Smooth muscle cell of the brain vasculature (primary cell): ENCODE results near the gene SND1.
A peak's percentile ranks its signal among the peaks of the same experiment; 100 is the strongest.

ENCODE experiments used
- DNase-seq: peaks from one replicate; pipeline ENCODE4 v3.0.0-alpha.2; 2012; ENCODE audit warnings: low read depth, low spot score

Gene SND1

DNA sequence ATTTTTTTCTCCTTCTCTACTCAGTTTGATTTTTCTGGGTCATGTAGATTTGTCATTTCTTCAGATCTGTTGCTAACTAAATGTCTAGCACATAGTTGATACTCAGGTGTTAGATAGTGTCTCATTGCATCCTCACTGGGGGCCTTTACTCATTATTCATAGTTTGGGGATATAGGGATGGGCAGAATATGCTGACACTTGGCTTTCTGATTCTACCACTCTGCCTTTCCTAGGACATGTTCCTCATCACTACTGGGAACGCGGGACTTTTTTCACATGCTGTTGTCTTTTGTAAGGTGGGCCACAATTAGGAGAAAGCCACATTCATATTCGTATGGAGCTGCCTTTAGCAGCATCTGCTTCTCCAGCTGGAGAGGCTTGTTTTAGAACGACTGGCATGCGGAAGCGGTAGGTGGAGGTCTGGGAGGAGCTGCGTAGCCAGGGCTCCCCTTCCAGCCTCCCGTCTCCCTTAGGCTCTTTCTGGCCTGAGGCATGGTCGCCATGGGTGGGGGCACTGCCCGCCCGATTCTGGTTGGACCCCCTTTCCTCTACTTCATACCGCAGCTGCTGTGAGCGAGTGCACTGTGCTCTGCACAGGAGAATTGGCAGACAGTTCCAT is 78.8 kb downstream of the SND1 start:
- no peak for DNase-seq

DNA sequence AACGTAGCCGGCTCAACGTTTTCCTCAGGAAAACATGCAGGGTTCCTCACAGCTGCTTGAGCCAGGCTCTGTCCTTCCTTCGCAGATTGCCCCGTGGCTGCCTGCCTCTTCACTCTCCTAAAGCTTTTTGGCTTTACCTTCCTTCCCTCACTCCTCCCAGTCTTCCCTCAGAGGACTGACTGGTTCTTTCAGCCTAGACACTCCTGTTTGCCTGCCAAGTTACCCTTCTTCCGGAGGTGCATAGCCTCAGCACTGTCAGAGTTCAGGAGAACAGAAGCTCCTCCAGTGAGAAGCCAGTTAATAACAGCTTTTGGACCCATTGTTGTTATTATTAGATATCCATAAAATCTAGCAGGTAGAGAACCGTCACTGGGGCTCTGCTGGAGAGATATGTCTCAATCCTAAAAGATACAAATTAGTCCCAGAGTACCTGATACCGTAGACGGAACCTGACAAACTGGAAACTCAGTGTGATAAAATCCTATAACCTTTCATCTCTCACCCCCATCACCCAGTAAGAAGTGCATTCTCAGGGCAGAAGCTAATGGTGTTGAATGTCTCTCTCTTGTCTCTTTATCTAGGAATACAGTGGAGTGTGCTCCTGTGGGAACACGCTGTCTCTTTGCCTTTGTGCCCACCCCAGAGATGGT is 79.6 kb downstream of the SND1 start:
- no peak for DNase-seq

DNA sequence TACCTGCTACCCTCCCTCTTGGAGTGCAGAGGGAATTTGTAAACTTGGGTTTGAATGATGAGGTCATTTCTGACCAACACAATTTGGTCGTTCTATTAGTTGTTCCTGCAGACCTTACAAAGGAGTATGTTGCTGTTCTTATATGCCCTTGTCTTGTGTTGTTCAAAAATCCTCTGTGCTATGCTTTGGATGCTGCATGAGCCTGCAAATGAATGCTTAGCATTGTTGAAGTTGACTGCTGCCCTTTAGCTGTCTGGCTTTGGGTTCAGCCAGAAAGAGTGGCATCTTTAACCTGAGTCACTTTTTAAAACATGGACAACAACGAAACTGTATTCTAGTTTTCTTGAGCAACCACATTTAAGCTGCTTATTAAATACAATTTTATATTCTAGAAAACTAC is 80.3 kb downstream of the SND1 start:
- no peak for DNase-seq

DNA sequence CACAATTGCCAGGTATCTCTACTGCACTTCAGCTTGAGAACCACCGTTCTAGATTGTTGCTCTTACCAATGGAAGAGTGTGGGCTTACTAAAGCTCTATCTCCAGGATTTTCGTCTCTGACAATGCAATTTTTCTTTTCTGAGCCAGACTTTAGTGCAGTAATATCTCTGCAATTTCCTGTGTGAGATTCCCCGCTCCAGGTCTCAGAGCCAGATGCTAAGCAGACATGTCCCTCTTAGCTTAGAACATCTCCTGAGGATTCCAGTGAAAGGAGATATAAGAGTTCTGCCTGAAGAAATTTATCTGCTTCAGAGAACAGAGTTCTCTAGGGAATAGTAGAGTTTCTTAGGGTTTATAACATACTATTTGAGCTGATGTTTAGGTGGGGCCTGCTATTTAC is 82.0 kb downstream of the SND1 start:
- no peak for DNase-seq

DNA sequence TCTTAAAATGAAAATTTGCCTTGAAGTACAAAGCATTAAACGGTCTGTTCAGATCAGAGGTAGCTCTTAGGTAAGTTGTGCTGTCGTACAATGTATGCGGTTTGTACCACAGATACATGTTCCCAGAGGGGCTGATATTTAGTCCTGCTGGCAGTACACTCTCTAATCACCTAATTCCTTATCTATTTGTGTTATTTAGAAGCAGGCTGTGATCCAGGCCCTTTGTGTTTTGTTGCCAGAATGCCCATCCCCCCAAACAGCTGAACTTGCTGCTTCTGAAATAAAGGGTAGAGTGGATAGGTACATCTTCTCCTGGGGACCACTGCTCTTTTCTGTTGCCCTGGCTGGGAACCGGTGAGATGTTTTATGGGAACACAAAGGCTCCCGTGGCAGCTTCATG is 84.5 kb downstream of the SND1 start:
- no peak for DNase-seq

DNA sequence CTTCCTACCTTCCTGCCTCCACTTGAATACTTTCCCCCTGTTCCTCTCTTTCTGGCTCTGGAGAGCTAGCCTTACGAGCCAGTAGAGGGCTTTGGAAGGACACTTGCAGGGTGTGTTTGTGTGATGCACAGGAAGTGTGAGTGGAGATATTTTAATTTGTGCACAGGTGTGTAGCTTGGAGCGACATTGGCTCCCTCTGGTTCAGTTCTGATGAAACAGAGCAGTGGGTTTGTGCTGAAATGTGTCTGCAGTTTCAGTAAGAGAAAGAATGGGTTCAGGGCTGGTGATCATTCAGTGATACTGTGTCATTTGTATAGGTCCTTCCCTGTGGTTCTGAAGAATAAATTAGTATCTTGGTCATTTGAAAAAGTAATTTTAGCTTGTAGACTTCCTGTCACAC is 86.9 kb downstream of the SND1 start:
- no peak for DNase-seq

DNA sequence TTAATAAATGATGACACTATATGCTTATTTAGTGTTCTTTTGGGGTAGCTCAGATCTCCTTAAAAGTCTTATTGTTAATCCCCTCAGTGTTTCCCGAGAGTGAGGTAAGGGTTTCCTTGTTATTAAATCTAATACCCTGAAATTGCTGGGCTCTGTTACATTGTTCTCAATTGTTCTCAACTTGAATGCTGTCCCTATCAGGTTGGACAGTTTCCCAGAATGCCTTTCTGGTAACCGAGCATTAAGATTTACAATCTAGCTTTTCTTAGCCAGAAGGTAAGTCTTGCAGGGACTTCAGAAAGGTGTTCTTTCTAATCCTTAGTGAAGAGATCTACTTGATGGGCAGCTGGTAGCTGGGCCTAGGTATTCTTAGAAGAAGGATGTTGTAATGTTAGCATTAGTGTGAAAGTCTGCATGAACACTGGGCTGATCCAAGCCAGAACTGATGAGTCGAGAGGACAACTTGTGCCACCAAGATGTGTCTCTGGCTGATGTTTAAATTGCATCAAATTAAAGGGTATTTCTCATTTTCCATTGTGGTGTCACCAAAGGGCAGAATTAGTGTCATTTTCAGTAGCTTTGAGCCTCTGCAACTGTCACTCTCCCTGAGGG is 89.9 kb downstream of the SND1 start:
- no peak for DNase-seq

DNA sequence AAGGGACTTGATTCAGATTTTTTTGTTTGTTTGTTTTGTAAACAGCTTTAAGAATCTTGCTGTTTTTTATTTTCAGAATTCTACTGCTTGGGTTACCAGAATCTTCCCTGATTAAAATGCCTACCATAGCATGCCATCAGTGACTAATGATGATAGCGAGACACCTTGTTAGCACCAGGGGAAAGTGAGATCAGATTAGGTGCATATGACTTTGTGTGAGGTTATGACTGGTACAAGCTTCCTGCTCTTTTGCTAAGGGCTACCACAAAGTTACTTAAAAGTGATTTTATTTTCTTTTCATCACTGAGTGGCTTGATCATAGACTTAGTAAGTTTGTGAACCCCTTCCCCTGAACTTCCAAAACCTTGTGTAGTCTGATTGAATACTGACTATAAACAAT is 93.5 kb downstream of the SND1 start:
- no peak for DNase-seq

DNA sequence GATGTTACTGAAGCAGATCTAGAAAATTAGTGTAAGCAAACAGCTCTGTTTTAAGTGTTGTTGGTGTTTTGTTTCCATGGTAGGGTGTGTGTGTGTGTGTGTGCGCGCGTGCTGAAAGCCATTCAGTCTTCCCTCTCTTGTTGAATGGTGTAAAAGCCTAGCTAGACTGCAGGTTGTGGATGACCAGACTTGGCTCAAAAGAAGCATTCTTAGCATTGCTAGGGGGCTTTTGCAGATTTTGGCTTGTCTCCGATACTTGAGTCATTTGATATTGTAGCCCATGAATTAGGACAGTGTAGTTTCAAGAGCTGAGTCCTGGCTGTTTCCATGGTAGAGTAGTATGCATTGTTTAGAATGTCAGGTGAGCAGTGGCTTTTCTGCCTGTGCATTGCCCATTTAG is 99.1 kb downstream of the SND1 start:
- DNase-seq: no peak

DNA sequence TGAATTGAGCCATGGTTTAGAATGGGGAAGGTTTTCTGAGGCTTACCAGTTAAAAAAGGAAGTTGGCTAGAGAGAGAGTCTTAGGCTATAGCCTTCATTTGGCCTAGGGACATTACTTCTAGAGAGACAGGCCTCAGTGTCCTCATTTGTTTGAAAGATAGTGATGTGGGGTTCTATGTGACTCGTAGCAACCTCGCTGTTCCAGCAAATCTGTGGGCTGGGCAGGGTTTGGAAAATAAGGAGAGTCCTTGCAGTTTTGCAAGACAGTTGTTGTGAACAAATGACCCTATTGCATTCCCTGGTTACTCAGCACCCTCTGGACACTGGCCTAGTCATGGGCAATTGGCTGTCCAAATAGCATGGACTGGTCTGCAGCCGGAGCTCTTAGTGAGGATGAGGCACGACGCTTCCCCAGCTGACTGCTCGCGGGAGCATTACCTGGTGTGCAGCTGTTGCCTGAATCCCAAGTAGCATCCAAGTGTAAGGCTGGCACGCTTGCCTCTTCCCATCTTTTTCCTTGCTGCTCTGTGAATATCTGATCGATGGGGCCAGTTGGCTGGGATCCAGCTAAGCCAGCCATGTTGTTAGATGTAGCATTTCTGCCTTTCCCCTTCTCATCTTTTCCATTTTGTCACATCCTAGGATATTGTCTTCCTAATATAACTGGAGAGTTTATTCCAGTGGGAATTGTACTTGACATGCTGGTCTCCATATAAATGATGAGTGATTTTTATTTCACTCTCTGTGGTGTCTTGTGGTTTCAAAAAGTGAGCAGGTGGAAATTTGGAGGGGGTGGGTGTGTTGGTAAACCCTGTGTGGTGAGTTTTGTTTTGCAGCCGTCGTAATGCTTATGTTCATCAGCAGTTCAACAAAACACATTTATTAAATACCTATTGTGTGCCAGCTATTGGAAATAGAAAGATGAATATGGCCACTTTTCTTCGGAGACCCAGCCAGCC is 99.8 kb downstream of the SND1 start:
- no peak for DNase-seq

DNA sequence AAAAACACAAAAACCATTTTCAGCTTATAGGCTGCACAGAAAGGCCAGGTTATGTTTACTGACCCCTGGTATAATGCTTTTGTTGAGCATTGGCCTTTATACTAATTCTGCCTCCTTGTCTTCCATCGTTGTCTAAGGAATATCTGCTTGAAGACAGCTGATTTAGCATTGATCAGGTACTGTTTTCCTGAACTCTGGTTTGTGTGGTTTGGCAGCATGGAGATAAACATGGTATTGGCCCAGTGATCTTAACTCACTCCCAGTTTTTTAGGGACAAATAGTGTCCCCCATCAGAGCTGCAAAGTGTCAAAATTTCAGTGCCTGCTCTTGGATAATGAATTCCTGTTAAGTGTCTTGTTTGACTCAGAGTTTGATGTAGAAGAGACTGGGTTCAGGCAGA is 100.8 kb downstream of the SND1 start:
- DNase-seq: no peak

DNA sequence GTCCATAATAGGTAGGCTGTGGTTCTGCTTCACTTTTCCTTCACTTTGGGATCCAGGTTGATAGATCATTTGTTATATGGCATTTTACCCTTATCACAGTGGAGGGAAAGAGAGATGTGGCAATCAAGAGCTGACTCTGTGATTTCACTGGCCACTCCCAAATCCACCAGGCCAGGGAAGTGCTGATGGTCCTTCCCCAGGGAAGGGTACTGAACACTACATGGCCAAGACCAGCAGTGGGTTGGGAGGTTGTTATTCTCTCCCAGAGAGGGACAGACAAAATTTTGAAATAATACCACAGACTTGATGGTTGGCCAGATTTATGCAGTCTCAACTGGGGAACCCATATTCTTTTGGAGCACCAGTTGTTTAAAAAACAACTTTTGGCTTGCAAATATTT is 102.5 kb downstream of the SND1 start:
- no peak for DNase-seq

DNA sequence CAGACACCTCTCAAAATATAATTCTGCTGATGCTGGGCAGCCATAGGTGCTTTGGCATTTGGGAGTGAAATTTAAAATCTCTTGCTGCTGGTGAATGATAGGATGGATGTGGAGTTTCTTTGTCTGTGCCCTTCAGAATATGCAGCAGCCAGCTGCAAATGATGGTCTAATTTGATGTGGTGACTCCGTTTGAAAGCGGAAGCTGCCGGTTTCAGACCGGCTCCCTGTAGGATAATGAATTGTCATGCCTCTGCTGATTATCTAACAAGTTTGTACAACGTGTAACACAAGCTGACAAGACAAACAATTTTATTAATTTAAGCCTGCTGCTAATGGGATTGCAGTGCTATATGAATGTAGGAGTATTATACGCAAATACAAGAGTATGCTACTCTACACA is 103.5 kb downstream of the SND1 start:
- DNase-seq: no peak

DNA sequence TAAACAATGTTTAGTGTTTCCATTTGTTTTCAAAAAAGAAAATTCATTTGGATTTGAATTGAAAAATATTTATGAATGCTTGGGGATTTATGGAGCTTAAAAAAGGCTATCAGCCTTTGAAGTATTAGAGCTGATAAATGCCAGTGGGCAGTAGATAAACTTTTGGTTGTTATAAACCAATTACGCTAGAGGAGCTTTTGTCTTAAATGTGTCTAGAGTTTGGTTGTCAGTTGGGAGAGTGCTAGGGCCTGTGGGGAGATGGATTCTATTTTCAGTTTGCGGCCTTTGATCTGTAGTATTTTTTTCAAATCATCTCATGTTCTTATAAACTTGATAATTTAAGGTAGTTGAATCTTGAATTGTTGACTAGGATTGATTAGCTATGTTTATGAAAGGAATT is 104.0 kb downstream of the SND1 start:
- no peak for DNase-seq

DNA sequence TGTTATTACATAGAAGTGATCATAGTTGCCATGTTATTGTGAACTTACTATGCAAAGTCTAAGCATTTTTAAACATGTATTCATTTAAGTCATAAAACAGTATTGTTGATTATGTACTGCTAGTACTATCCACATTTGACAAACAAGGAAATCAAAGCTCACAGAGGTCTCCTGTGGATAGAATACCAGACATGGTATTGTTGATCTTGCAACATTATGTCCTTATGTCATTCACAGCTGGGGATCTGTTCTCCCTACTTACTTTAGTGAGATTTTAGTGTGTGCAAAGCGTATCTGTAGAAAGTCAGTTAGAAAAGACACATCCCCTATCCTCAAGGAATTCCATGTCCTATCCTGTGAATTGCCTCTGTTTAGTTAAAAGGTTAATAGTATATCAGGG is 106.1 kb downstream of the SND1 start:
- peak; percentile 58 for DNase-seq

DNA sequence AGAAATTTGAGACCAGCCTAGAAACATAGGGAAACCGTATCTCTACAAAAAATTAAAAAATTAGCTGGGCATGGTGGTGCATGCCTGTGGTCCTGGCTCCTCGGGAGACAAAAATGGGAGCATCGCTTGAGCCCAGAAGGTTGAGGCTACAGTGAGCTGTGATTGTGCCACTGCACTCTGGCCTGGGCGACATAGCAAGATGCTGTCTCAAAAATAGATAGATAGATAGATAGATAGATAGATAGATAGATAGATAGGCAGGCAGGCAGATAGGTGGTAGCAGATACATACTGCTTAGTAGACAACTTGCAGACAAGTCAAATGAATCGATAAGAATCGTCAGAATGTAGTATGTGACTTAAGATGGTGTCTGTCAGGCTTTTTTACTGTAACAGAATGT is 106.9 kb downstream of the SND1 start:
- no peak for DNase-seq

DNA sequence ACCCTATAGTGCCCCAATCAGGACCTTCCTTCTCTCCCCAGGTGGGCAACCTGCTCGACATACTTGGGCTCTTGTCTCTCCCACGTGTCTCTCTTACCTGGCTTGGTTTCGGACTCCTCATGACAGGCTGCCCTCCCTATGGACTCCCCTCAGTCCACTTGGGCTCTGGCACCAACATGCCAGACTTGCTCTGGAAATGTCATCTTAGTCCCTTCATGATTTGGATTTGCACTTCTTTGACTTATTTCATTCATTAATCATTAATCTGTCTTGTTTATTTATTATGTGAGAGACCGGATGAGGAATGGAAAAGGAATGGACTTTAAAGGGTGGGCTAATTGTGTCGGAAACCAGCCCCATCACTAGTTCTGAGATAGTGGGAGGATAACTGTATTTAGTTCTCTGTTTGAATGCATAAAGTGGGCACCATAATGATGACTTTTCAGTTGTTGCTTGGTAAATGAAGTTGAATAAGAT is 108.0 kb downstream of the SND1 start:
- no peak for DNase-seq

DNA sequence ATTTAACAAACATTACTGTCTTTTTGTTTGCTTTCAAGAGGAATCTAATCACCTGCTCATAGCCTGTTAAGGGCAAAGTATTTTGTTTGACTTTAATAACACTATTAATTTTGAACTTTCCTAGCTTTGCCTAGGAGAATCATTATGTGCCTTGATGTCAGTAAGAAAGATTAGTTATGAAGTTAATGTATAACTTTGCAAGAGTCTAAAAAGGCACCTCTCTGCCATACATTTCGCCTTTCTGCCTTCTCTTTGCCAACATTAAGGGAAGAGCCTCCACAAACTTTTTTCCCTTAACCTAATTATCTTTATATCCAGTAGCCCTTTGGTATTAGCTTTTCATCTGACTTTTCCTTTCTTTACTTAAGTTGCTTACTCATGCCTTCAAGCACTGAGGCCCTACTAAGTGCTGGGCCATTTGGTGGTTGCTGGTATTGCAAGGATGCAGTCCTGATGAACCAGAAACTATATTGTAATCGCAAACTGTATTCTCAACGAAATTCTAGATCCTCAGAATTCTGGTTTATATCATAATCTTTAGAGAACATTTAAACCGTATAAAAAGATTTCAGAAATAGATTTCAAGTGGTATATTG is 108.5 kb downstream of the SND1 start:
- DNase-seq: no peak

DNA sequence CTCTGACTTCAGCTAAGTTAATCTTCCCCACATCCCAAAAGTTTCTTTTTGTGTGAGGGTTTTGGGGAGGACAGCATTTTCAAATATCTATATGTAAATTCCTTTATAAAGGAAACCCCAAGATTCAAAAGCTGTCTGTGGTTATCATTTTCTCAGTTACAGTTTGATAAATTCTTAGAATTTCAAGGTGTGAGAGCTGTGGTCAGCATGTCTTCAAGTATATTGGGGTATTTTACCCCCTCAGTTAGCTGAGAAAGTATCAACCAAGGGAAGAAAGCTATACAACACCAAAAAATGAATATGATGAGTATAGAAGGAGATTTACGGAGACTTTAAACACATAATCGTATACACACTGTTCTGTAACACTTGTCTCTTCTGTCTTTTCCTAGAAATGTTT is 109.2 kb downstream of the SND1 start:
- DNase-seq: no peak

DNA sequence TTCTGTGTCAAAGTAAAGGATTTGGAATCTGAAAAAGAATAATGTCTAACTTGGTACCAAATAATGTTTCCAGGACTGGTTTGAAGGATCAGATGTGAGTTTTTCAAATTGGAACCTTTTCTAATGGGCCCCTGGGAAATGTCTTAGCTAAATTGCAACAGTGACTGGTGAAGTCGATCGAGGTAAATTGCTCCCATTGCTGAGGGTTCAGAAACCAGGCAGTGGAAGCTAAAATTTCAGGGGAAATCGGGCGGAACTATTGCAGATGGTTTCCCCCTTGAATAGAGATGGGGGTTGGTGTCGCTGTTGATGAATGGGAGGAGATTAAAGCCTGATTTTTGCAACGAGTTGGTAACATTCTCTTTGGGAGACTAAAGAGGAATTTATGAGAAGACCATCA is 112.7 kb downstream of the SND1 start:
- no peak for DNase-seq

DNA sequence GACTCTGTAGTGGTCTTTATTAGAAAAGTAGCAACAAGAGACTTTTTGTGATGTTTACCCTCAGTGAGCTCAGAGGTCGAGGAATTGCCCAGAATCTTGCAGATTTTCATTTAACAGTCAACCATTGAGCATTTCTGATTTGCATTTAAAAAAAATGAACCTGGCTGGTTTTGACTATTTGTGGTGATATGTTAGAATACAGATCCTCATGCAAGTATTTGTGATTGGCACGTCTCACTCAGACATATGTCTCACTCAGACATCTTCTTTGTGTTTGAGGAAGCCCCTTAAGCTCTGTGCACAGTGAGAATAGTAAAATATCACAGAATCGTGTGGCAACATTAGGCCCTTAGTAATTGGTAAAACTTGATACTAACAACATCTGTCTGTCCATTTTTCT is 113.2 kb downstream of the SND1 start:
- no peak for DNase-seq
